Tibial artery (tissue), 4 donors: Measurements from ENCODE around the gene GGA3.

Source experiments
- DNase-seq, 2 donors: peaks; one replicate each; pipeline ENCODE4 v3.0.0-alpha.2; 2019
- H3K27ac ChIP-seq, 2 donors: fragments of 200-600 bp; sonication (generic) in 1 of 2; 1 replicate in 1 of 2; 2 replicates in 1 of 2; pipeline ENCODE4 v1.5.1; 2018 to 2019; ENCODE audit warnings: mild to moderate bottlenecking in 1 of 2
- H3K27me3 ChIP-seq, 2 donors: fragments of 200-600 bp; sonication (generic) in 1 of 2; one replicate each; pipeline versions ENCODE4 v1.5.1 to v1.6.0; 2016 to 2019
- H3K36me3 ChIP-seq, 3 donors: fragments of 200-600 bp; sonication (generic) in 2 of 3; one replicate each; pipeline ENCODE4 v1.5.1; 2016 to 2019; ENCODE audit warnings: mild to moderate bottlenecking in 2 of 3
- H3K4me1 ChIP-seq, 4 donors: fragments of 200-600 bp; sonication (generic) in 2 of 4; 1 replicate in 3 of 4; 2 replicates in 1 of 4; pipeline ENCODE4 v1.5.1; 2016 to 2019
- H3K4me3 ChIP-seq, 2 donors: fragments of 200-600 bp; sonication (generic) in 1 of 2; 1 replicate in 1 of 2; 2 replicates in 1 of 2; pipeline ENCODE4 v1.5.1; 2018 to 2019; ENCODE audit warnings: mild to moderate bottlenecking in 2 of 2
- H3K9me3 ChIP-seq, 3 donors: fragments of 200-600 bp; sonication (generic) in 1 of 3; one replicate each; pipeline ENCODE4 v1.5.1; 2016 to 2019
- CTCF ChIP-seq, 2 experiments: fragments of 200-600 bp in 1 of 2; fragments of 450-650 bp in 1 of 2; IDR thresholded peaks; one replicate each; pipeline ENCODE4 v1.5.1; 2017 to 2019; ENCODE audit warnings: antibody characterized with exemption in 2 of 2, mild to moderate bottlenecking in 1 of 2, moderate library complexity in 1 of 2
- intact Hi-C: fragments of 100-400 bp; cut with DNase I; formaldehyde crosslinking; loops from one replicate; pipeline ENCODE4 v1.15.0; 2023; ENCODE audit warnings: low total_unique reads

Gene GGA3

GRCh38 chr17:75244133-75244866 lies 17.1 kb downstream of the GGA3 start:
- DNase-seq, result no peak
- H3K4me3 ChIP-seq, result no peak overlapping the region
- H3K9me3 ChIP-seq, result no peaks in the 10 kb centered on the region
- intact Hi-C loops, result no loop called here
- peaks cover 0 to 9% (median 1%) of the 10 kb centered on the region in 4 donors for H3K4me1 ChIP-seq
- TF ChIP-seq CTCF (IDR thresholded peaks at IDR 0.05), result no peak
- no peak overlapping the region for H3K27ac ChIP-seq
- H3K27me3 ChIP-seq, result no peaks in the 10 kb centered on the region
- peaks cover 61 to 73% (median 72%) of the 10 kb centered on the region in 3 donors for H3K36me3 ChIP-seq

- Histone ChIP-seq H3K27ac (no peak overlapping the region), H3K36me3 (peaks cover 76 to 91% (median 87%) of the 10 kb centered on the region in 3 donors), H3K4me1 (peaks cover 0 to 4% (median 0%) of the 10 kb centered on the region in 4 donors)
These were observed 18.9 kb downstream of the GGA3 start for GRCh38 chr17:75242461-75243042.

GRCh38 chr17:75241996-75242460 lies 19.4 kb downstream of the GGA3 start:
- no peak overlapping the region for H3K4me3 ChIP-seq
- H3K9me3 ChIP-seq, result no peaks in the 10 kb centered on the region
- H3K36me3 ChIP-seq, result peaks cover 82 to 96% (median 93%) of the 10 kb centered on the region in 3 donors
- no peak for DNase-seq
- no peak overlapping the region for H3K27ac ChIP-seq
- no peak for TF ChIP-seq CTCF (IDR thresholded peaks at IDR 0.05)
- no peaks in the 10 kb centered on the region for H3K27me3 ChIP-seq
- peaks cover 0 to 4% (median 0%) of the 10 kb centered on the region in 4 donors for H3K4me1 ChIP-seq
- intact Hi-C loops, result no loop called here

More at GRCh38 chr17:75242461-75243042, 18.9 kb downstream of the GGA3 start:
- TF ChIP-seq CTCF (IDR thresholded peaks at IDR 0.05), result no peak
- Histone ChIP-seq H3K4me3 (no peak overlapping the region), H3K27me3 (no peaks in the 10 kb centered on the region), H3K9me3 (no peaks in the 10 kb centered on the region)
- no peak for DNase-seq
- intact Hi-C loops, result no loop called here

- H3K4me1 ChIP-seq, result peaks cover 0 to 4% (median 0%) of the 10 kb centered on the region in 4 donors
- no peak for DNase-seq
- intact Hi-C loops, result no loop called here
- no peaks in the 10 kb centered on the region for H3K27me3 ChIP-seq
- no peaks in the 10 kb centered on the region for H3K9me3 ChIP-seq
- H3K36me3 ChIP-seq, result peaks cover 86 to 100% (median 96%) of the 10 kb centered on the region in 3 donors
- no peak overlapping the region for H3K27ac ChIP-seq
- no peak for TF ChIP-seq CTCF (IDR thresholded peaks at IDR 0.05)
- H3K4me3 ChIP-seq, result no peak overlapping the region
These were observed 19.9 kb downstream of the GGA3 start for GRCh38 chr17:75241502-75241901.

GRCh38 chr17:75241143-75241430 lies 20.3 kb downstream of the GGA3 start:
- no peak for TF ChIP-seq CTCF (IDR thresholded peaks at IDR 0.05)
- Histone ChIP-seq H3K4me1 (peaks cover 0 to 1% (median 0%) of the 10 kb centered on the region in 4 donors), H3K27me3 (no peaks in the 10 kb centered on the region), H3K4me3 (no peak overlapping the region), H3K36me3 (peaks cover 86 to 100% (median 96%) of the 10 kb centered on the region in 3 donors), H3K27ac (no peak overlapping the region), H3K9me3 (no peaks in the 10 kb centered on the region)
- DNase-seq, result no peak
- intact Hi-C loops, result no loop called here
